ENCODE data around the gene NMNAT3.

DNA sequence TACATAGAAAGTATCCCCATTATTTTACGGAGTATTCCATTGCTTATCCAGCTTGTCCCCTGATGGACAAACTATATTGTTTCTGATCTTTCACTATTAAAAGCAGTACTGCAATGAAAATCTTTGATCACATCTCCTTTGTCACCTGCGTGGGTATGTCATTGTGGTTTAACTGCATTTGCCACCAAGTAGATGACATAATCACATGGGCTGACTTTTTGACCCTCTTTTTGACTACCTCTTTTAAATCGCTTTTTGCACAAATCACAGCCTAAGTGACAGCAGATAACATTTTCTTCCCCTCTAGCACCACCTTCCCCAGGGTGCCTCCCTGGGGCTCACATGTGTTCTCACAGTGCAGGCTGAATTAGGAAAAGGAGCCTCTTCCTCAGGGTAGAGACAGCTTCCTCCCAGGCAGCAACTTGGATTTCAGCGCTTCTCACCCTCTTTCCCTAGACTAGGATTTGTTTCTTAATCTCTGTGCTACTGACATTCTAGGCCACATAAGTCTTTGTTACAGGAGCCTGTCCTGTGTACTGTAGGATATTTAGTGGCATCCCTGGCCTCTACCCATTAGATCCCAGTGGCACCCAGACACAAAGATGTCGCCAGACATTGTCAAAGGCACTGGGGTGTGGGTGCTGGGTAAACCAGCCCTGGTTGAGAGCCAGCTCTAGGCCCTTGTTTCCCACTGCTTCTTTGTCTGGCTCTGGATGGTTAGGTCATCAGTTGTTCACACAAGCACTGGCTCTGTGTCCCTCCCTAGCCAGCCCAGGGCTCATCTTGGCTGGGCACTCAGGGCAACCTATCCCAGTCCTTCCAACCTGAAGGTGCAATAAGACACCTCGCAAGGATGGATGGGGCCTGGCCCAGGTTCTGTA lies 136.9 kb downstream of the NMNAT3 start:
- TF ChIP-seq ZNF138 (CRISPR knock-in tag; conservative IDR thresholded peaks at IDR 0.05), result no peak
- TF ChIP-seq, protein P1, sequence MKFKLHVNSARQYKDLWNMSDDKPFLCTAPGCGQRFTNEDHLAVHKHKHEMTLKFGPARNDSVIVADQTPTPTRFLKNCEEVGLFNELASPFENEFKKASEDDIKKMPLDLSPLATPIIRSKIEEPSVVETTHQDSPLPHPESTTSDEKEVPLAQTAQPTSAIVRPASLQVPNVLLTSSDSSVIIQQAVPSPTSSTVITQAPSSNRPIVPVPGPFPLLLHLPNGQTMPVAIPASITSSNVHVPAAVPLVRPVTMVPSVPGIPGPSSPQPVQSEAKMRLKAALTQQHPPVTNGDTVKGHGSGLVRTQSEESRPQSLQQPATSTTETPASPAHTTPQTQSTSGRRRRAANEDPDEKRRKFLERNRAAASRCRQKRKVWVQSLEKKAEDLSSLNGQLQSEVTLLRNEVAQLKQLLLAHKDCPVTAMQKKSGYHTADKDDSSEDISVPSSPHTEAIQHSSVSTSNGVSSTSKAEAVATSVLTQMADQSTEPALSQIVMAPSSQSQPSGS (CRISPR knock-in tag; IDR thresholded peaks at IDR 0.05; ENCODE audit: borderline replicate concordance, low read depth), result no peak
- TF ChIP-seq, protein P2, sequence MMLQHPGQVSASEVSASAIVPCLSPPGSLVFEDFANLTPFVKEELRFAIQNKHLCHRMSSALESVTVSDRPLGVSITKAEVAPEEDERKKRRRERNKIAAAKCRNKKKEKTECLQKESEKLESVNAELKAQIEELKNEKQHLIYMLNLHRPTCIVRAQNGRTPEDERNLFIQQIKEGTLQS (CRISPR knock-in tag; conservative IDR thresholded peaks at IDR 0.05), result no peak
- no peak for TF ChIP-seq FOXJ3 (CRISPR knock-in tag; IDR thresholded peaks at IDR 0.05; ENCODE audit: borderline replicate concordance)
- TF ChIP-seq, protein P3, sequence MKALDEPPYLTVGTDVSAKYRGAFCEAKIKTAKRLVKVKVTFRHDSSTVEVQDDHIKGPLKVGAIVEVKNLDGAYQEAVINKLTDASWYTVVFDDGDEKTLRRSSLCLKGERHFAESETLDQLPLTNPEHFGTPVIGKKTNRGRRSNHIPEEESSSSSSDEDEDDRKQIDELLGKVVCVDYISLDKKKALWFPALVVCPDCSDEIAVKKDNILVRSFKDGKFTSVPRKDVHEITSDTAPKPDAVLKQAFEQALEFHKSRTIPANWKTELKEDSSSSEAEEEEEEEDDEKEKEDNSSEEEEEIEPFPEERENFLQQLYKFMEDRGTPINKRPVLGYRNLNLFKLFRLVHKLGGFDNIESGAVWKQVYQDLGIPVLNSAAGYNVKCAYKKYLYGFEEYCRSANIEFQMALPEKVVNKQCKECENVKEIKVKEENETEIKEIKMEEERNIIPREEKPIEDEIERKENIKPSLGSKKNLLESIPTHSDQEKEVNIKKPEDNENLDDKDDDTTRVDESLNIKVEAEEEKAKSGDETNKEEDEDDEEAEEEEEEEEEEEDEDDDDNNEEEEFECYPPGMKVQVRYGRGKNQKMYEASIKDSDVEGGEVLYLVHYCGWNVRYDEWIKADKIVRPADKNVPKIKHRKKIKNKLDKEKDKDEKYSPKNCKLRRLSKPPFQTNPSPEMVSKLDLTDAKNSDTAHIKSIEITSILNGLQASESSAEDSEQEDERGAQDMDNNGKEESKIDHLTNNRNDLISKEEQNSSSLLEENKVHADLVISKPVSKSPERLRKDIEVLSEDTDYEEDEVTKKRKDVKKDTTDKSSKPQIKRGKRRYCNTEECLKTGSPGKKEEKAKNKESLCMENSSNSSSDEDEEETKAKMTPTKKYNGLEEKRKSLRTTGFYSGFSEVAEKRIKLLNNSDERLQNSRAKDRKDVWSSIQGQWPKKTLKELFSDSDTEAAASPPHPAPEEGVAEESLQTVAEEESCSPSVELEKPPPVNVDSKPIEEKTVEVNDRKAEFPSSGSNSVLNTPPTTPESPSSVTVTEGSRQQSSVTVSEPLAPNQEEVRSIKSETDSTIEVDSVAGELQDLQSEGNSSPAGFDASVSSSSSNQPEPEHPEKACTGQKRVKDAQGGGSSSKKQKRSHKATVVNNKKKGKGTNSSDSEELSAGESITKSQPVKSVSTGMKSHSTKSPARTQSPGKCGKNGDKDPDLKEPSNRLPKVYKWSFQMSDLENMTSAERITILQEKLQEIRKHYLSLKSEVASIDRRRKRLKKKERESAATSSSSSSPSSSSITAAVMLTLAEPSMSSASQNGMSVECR (CRISPR knock-in tag; IDR thresholded peaks at IDR 0.05; ENCODE audit: borderline replicate concordance), result no peak
- TF ChIP-seq, protein P4, sequence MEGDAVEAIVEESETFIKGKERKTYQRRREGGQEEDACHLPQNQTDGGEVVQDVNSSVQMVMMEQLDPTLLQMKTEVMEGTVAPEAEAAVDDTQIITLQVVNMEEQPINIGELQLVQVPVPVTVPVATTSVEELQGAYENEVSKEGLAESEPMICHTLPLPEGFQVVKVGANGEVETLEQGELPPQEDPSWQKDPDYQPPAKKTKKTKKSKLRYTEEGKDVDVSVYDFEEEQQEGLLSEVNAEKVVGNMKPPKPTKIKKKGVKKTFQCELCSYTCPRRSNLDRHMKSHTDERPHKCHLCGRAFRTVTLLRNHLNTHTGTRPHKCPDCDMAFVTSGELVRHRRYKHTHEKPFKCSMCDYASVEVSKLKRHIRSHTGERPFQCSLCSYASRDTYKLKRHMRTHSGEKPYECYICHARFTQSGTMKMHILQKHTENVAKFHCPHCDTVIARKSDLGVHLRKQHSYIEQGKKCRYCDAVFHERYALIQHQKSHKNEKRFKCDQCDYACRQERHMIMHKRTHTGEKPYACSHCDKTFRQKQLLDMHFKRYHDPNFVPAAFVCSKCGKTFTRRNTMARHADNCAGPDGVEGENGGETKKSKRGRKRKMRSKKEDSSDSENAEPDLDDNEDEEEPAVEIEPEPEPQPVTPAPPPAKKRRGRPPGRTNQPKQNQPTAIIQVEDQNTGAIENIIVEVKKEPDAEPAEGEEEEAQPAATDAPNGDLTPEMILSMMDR (IDR thresholded peaks at IDR 0.05), result no peak
- no peak for TF ChIP-seq NFYB (CRISPR knock-in tag; conservative IDR thresholded peaks at IDR 0.05; ENCODE audit: low read depth)
- TF ChIP-seq MXD4 (CRISPR knock-in tag; IDR thresholded peaks at IDR 0.05; ENCODE audit: borderline replicate concordance), result no peak
- TF ChIP-seq JUN (CRISPR knock-in tag; IDR thresholded peaks at IDR 0.05), result no peak

Data from WTC11 (cell line).